Activated CD4-positive, alpha-beta T cell treated with anti-CD3 and anti-CD28 coated beads for 1 hour (primary cell): ENCODE data around the gene BRD9.
"Not testable (repeated sequence)": the region's sequence is repeated elsewhere in the genome, so short reads cannot be mapped to it uniquely, and the experiment has no call there.

Experiments
- DNase-seq: peaks from one replicate; pipeline ENCODE4 v3.0.0-alpha.2; 2020

BRD9 gene

GRCh38 chr5:922436-923280, 30.1 kb upstream of the BRD9 start:
- DNase-seq, result no peak

- no peak for DNase-seq
Measured at GRCh38 chr5:921456-922435, 29.1 kb upstream of the BRD9 start.

GRCh38 chr5:920321-920720, 27.7 kb upstream of the BRD9 start:
- no peak for DNase-seq

- no peak for DNase-seq
Measured at GRCh38 chr5:919356-920000, 26.9 kb upstream of the BRD9 start.

- not testable (repeated sequence) for DNase-seq
Measured at GRCh38 chr5:918717-919116, 26.1 kb upstream of the BRD9 start.

GRCh38 chr5:916441-917293, 24.1 kb upstream of the BRD9 start:
- DNase-seq, result no peak

- no peak for DNase-seq
Measured at GRCh38 chr5:915946-916345, 23.3 kb upstream of the BRD9 start.

GRCh38 chr5:915346-915745, 22.7 kb upstream of the BRD9 start:
- DNase-seq, result not testable (repeated sequence)

GRCh38 chr5:914612-915011, 22.0 kb upstream of the BRD9 start:
- no peak for DNase-seq

GRCh38 chr5:914174-914573, 21.6 kb upstream of the BRD9 start:
- DNase-seq, result no peak

GRCh38 chr5:912280-913091, 19.9 kb upstream of the BRD9 start:
- peak; percentile 53 for DNase-seq

GRCh38 chr5:911601-912000, 19.0 kb upstream of the BRD9 start:
- no peak for DNase-seq

- no peak for DNase-seq
Measured at GRCh38 chr5:910769-911160, 18.2 kb upstream of the BRD9 start.

- no peak for DNase-seq
Measured at GRCh38 chr5:909994-910768, 17.6 kb upstream of the BRD9 start.

GRCh38 chr5:909086-909485, 16.5 kb upstream of the BRD9 start:
- DNase-seq, result no peak

- no peak for DNase-seq
Measured at GRCh38 chr5:908172-908571, 15.6 kb upstream of the BRD9 start.

GRCh38 chr5:907366-907910, 14.8 kb upstream of the BRD9 start:
- DNase-seq, result no peak

- no peak for DNase-seq
Measured at GRCh38 chr5:905139-905642, 12.6 kb upstream of the BRD9 start.

- no peak for DNase-seq
Measured at GRCh38 chr5:903756-904096, 11.1 kb upstream of the BRD9 start.
